Epithelial cell of prostate (primary cell): ENCODE measurements around the gene CDC25C.

ENCODE experiments used
- DNase-seq: peaks from one replicate; pipeline ENCODE4 v3.0.0-alpha.2; 2011; ENCODE audit warnings: low read depth, low spot score
- H3K27ac ChIP-seq: fragments of 450-650 bp; 2 replicates; pipeline ENCODE4 v1.5.1; 2017; ENCODE audit warnings: mild to moderate bottlenecking

The CDC25C gene

GRCh38 chr5:138331449-138332368 is at the start of gene CDC25C:
Gene CDC25C (minus strand): TSS chr5:138331804. CDS start chr5:138331180, 624 bp downstream.
- no peak within 1 kb of the TSS for H3K27ac ChIP-seq
- DNase-seq = peak; percentile 98

GRCh38 chr5:138372653-138373052 is 41.0 kb upstream of the CDC25C start:
- no peak overlapping the region for H3K27ac ChIP-seq
- DNase-seq = no peak

GRCh38 chr5:138372225-138372624 is 40.6 kb upstream of the CDC25C start:
- H3K27ac ChIP-seq = no peak overlapping the region
- DNase-seq = no peak

GRCh38 chr5:138371454-138371853 is 39.9 kb upstream of the CDC25C start:
- H3K27ac ChIP-seq = no peak overlapping the region

GRCh38 chr5:138370537-138370936 is 38.9 kb upstream of the CDC25C start:
- DNase-seq = no peak

More at GRCh38 chr5:138371454-138371853, 39.9 kb upstream of the CDC25C start:
- no peak for DNase-seq

GRCh38 chr5:138369706-138370105 is 38.1 kb upstream of the CDC25C start:
- H3K27ac ChIP-seq = no peak overlapping the region
- DNase-seq = no peak

More at GRCh38 chr5:138370537-138370936, 38.9 kb upstream of the CDC25C start:
- no peak overlapping the region for H3K27ac ChIP-seq

- no peak for DNase-seq
- no peak overlapping the region for H3K27ac ChIP-seq
Measured at GRCh38 chr5:138369261-138369660, 37.7 kb upstream of the CDC25C start.

- DNase-seq = no peak
- H3K27ac ChIP-seq = no peak overlapping the region
Measured at GRCh38 chr5:138366632-138367382, 35.2 kb upstream of the CDC25C start.

- no peak overlapping the region for H3K27ac ChIP-seq
- DNase-seq = no peak
Measured at GRCh38 chr5:138364576-138364975, 33.0 kb upstream of the CDC25C start.

- no peak overlapping the region for H3K27ac ChIP-seq
- DNase-seq = no peak
Measured at GRCh38 chr5:138360941-138361452, 29.4 kb upstream of the CDC25C start.

- no peak for DNase-seq
- no peak overlapping the region for H3K27ac ChIP-seq
Measured at GRCh38 chr5:138359621-138360020, 28.0 kb upstream of the CDC25C start.

- H3K27ac ChIP-seq = no peak overlapping the region
- DNase-seq = peak; percentile 72
Measured at GRCh38 chr5:138354926-138355378, 23.3 kb upstream of the CDC25C start.

- DNase-seq = no peak
Measured at GRCh38 chr5:138354387-138354786, 22.8 kb upstream of the CDC25C start.

GRCh38 chr5:138353560-138354080 is 22.0 kb upstream of the CDC25C start:
- peak overlapping the region; percentile 75 for H3K27ac ChIP-seq
- no peak for DNase-seq

More at GRCh38 chr5:138354387-138354786, 22.8 kb upstream of the CDC25C start:
- peak overlapping the region; percentile 75 for H3K27ac ChIP-seq

- DNase-seq = no peak
- peak overlapping the region; percentile 75 for H3K27ac ChIP-seq
Measured at GRCh38 chr5:138352722-138353559, 21.3 kb upstream of the CDC25C start.

- DNase-seq = no peak
- H3K27ac ChIP-seq = peak within 1 kb of the TSS; percentile 75
Measured at GRCh38 chr5:138352071-138352721, 20.6 kb upstream of the CDC25C start, which contains the start of gene KDM3B. Gene KDM3B (plus strand): TSS chr5:138352685. CDS start chr5:138352796, 111 bp downstream.

- no peak for DNase-seq
- peak overlapping the region; percentile 75 for H3K27ac ChIP-seq
Measured at GRCh38 chr5:138351517-138351916, 19.9 kb upstream of the CDC25C start.

GRCh38 chr5:138351056-138351455 is 19.5 kb upstream of the CDC25C start:
- DNase-seq = no peak
- peak overlapping the region; percentile 75 for H3K27ac ChIP-seq

- no peak for DNase-seq
- peak overlapping the region; percentile 75 for H3K27ac ChIP-seq
Measured at GRCh38 chr5:138350563-138350890, 18.9 kb upstream of the CDC25C start.
